ENCODE results near the gene FCHSD1.

Gene FCHSD1

DNA sequence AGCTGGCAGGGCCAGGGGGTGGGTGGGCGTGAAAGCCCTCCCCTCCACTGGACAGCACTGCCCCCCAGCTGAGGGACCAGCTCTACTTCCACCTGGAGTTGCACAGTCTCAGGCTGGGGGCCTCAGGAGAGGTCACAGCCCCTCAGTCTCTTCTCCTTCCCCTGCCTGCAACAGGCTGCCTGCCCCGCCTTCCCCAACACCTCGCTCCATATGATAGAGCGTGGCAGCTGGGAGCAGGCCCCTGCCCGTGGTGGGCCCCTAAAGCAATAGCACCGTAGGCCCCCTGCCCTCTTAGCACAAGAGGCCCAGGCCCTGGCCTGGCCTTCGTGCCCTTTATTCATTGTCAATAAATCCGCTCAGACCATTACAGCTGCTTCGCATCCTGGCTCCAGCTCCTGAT is 10.5 kb downstream of the FCHSD1 start:
- no peak for DNase-seq

DNA sequence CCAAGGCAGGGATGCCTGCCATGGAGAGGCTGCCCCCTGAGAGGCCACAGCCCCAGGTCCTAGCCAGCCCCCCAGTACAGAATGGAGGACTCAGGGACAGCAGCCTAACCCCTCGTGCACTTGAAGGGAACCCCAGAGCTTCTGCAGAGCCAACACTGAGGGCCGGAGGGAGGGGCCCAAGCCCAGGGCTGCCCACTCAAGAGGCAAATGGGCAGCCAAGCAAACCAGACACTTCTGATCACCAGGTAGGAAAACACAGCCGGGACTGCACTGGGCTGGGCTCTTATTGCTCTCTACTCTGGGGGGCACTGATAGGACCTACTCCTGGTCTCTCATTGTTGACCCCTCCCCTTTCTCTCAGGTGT is 11.2 kb downstream of the FCHSD1 start:
- no peak for DNase-seq

DNA sequence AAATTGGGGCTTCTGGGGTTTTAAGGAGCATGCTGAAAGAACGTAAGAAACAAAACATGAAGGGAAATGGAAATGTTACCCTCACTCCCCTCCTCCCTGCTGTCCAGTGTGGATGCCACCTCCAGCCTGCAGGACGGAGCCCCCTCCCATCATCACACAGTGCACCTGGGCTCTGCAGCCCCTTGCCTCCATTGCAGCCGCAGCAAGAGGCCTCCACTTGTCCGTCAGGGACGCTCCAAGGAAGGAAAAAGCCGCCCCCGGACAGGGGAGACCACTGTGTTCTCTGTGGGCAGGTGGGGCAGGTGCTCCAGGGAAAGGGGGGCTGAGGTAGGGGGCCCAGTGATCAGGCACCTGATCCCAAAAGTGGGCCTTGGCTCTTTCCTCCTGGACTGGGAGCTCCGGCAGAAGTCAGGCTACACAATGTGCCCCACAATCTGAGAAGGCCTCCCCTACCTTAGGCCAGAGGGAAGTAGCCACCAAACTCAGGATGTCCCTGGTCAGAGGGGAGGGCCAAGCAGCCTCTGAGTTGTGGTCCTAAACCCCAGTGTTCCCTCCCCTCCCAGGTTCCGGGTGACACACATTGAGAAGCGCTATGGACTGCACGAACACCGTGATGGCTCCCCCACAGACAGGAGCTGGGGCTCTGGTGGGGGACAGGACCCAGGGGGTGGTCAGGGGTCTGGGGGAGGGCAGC is 11.7 kb downstream of the FCHSD1 start:
- no peak for DNase-seq

DNA sequence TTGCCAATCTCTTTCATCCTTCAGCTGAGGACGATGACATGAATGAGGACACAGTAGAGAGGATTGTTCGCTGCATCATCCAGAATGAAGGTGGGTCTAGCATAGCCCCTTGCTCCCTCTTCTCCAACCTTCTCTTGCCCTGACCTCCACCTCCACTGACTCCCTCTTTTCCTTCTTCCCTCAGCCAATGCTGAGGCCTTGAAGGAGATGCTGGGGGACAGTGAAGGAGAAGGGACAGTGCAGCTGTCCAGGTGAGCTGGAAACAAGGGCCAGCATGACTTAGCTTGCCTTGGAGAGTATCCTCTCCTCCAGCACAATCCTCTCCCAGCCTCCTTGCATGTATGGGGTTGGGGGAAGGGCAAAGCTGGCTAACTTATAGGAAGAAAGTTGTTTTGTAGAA is 12.4 kb downstream of the FCHSD1 start:
- no peak for DNase-seq

DNA sequence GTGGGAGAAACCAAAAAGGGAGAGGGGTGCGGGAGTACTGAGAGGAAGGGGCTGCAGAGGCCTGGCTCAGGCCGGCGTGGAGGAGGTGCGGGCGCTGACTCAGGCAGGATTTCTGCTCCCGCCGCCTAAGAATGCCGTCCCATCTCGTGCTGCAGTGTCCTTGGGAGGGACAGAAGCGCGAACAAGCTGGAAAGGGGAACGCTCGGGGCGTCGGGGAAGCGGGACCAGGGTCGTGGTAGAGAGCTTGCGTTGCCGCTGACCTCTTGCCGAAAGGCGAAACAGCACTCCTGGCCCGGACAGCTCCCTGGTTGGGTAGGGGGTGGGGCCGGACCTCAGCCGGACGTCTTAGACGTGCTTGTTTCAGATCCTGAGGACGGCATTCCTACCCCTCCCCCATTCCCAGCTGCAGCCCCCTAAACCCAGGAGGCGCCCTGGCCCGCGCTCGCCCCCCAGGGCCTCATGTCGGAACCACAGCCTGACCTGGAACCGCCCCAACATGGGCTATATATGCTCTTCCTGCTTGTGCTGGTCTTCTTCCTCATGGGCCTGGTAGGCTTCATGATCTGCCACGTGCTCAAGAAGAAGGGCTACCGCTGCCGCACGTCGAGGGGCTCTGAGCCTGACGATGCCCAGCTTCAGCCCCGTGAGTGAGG is 13.3 kb downstream of the FCHSD1 start:
- DNase-seq: peak; percentile 52

DNA sequence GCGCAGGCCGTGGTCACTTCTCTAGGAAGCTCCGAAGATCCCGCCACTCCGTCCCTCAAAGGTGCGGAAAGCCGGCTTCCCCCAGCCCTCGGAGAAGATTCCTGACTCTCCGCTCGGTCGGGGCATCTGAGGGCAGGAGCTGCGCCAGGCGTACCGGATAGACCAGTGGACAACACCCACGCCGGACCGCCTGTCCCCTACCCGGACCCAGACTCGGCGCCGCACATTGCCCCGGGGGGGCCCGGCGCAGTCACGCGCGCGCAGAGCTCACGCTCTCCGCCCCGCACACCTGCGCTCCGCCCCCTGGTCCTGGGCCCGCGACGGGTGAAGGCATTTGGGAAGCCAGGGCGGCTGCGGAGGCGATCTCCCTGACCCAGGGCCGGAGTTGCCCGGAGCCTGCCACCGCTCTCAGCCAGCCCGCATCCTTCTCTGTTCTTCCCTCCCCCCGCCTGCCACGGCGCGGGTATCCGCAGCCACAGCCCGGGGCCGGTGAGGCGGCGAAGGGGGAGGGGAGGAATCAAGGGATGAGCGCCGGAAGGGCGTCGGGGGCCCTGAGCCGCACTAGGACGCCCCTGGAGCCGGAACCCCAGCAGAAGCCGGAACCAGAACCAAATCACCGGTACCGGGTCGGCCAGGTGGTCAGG is 14.0 kb downstream of the FCHSD1 start:
- DNase-seq: peak; percentile 47

DNA sequence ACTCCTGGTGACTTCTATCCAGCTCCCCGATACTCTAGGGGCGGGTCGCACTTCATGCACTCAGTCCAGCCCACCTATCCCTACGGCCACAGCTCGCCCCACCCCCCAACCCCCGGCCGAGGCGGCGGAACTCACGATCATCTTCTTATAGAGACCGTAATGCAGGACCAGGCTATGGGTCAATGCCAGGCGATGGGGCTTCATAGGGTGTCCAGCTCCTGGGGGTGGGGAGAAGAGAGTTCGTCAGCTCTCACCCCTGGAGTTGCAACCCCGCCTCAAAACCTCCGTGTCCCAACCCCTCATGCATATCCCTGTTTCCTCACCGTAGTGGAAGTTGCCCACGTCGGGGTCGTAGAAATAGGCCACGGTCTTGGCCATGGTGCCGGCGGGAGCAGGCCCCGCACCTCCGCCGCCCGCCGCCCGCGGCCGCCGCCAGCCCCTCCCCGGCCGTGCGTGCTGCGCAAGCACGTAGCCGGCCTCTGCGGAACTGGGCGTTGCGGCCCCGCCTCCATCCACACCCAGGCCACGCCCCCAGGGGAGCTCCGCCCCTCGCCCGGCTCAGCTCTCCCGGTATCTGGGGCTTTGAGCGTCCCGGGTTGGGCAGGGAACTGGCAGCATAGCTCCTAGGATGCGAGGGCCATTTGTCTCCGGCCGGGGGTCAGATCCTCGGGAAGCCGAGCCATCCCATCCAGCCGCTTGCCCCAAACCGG is 14.7 kb downstream of the FCHSD1 start, which contains the start of the genes HDAC3 and RELL2:
Gene HDAC3 (minus strand): TSS at position 437 of the 710 bp plus-strand sequence. CDS start 59 bp downstream, at position 378.
Gene RELL2 (plus strand): TSS at position 585 of the 710 bp plus-strand sequence. CDS start 1,229 bp downstream, outside the sequence.
- peak; percentile 93 for DNase-seq

DNA sequence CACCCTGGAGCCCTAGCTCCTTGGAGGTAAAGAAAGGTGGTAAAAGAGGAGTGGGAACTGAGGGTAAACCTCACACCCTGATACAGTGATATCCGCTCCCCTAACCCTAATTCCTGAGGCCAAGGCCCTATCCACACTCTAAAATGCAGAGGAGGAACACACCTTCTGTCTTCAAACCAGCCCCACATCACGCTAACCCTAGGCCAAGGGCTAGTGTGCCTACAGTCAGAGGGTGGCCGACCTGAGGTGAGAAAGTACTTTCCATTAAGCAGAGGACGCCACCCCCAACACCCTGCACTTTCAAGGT is 15.2 kb downstream of the FCHSD1 start:
- DNase-seq: no peak

DNA sequence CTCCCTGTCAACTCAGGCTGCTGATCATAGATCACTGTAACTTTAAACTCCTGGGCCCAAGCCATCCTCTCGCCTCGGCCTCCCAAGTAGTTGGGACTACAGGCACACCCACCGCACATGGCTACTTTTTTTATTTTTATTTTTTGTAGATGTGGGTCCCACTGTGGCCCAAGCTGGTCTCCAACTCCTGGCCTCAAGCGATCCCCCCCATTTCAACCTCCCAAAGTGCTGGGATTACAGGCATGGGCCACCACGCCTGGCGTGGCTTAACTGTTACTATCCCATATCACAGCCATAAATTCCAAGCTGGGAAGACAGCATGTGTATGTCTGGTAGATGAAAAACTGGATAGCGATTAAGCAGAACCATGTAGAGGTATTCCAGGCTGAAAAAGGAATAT is 15.6 kb downstream of the FCHSD1 start:
- DNase-seq: no peak

DNA sequence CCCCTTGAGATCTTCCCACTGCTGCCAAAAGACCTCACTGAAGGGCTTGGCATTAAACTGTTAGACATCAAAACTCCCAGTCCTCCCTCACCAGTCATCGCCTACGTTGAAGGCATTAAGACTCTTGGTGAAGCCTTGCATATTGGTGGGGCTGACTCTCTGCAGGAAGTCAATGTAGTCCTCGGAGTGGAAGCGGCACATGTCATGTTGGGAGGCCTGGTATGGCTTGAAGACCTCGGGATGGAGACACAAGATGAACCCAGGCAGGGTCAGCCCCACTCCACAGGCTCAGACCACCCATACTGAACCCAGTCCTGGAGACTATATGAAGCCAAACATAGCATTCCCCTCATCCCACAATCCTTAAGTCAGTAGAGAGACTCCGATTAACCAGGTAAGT is 16.5 kb downstream of the FCHSD1 start:
- DNase-seq: no peak

DNA sequence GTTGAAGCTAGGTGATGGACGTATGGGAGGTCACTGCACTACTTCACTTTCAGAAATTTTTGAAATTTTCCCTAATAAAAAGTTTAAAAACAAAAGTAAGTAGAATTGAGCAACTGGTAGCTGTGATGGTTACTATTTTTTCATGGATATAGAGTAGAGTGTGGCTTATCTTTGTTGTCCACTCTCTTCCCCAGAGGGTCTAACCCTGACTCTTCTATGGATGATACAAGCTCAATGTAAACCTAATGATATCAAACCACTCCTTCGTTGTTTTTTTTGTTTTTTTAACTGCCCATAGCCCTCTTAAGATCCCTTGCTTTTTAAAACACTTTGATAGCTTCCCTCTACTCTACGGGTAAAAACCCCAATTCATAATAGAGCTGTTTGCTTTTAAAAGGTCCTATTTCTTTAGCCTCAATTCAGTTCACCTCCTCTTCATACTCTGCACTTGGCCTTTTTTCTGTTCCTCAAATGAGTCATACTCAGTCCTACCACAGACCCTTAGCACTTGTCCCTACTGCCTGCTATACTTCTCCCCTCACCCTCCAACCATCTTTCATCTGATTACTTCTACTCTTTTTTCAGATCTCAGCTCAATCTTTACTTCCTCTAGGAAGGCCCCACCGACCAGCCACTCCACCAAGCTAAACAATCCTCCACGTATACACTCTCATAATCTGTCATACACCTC is 17.2 kb downstream of the FCHSD1 start:
- DNase-seq: no peak

DNA sequence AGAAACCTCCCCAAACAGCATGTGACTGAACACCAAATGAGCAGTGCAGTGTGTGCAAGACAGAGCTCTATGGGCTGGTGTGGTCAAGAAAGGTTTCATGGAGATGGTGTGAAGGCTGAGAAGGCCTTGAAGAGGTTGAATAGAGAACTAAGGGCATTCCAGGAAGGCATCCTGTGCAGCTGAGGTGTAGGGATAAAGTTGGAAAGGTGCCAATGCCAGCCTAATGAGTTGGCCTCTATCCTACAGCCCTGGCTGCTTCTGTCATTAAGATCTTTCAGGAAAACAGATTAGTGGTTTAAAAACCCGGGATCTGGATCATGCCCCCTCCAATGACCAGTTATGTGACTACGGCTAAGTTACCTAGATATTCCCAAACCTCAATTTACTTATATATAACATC is 18.6 kb downstream of the FCHSD1 start:
- DNase-seq: no peak

DNA sequence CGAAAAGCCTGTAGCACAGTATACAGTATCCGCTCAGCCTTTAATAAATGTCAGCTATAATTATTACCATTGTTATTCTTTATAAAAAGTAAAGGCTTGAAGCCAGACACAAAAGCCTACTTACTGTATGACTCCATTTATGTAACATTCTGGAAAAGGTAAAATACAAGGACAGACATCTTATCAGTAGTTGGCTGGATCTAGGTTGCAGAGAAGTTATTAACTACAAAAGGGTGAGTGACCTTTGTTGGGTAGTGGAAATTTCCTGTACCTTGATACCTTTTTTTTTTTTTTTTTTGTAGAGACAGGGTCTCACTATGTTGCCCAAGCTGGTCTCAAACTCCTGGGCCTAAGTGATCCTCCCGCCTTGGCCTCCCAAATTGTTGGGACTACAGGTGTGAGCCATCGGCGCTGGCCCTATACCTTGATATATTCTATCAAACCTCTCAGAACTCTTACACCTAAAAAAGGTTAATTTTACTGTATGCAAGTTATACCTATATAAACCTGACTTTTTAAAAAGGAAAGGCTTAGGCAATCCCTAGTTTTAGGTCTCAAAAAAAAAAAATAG is 20.6 kb downstream of the FCHSD1 start:
- DNase-seq: no peak

DNA sequence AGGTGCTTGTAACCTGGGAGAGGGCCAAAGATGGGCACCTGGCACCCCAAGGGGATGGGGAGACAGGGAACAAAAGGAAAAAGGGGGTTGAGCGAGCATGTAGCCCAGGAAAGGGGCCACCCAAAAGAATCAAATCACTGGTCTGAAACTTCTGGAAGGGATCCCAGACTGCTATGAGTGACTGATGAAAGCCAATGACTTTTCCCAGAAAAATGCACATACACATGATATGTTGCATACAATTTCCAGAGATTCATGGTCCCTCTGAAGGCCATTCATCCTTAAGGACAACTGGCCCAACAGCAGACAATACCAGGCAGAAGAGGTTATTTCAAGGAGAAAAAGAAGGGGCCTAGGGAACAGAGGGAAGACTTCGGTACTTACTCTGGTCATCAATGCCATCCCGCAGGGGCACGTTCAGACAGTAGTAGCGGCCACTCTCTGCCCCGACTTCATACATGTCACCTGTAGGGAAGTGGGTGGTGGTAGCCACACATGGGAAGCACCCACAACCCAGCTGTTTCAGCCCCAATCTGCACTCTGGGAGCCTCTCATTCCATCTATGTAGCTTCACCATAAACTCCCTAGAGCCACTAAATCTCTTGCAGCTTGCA is 22.9 kb downstream of the FCHSD1 start:
- DNase-seq: no peak

DNA sequence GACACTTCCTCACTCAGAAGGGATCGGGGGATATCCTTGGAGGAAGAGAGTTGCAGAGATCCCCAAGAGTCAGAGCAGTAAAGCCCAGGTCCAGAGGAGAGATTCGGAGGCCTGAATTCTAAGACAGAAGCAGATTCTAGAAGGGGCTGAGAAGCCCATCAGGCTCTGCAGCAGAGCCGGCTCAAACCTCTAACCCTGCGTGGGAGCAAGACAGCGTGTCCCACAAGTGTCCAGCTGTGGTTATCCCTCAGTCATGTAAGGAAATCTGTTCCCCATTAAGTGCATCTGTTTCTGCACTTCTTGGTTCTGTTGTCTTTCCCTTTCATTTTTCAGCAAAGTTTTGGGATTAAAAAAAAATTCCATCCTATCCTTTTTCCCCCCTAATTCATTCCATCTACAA is 27.6 kb downstream of the FCHSD1 start:
- DNase-seq: no peak

DNA sequence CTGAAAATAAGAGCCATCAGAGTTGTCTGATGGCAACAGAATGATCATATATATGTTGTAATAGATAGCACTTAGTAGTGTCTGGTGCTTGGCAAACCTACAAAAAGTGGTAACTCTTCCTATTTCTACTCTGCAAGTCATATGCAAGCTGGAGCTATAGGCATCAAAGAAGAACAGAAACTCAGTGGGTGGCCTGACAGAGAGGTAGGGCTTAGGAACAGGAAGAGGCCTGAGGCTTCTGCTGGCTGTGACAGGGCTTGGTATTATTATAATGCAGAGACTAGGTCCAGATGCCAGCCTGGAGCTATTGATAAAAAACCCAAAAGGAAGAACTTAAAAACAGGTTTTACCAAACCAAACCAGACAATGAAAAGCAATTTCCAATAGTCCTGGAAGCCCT is 28.0 kb downstream of the FCHSD1 start:
- DNase-seq: no peak

DNA sequence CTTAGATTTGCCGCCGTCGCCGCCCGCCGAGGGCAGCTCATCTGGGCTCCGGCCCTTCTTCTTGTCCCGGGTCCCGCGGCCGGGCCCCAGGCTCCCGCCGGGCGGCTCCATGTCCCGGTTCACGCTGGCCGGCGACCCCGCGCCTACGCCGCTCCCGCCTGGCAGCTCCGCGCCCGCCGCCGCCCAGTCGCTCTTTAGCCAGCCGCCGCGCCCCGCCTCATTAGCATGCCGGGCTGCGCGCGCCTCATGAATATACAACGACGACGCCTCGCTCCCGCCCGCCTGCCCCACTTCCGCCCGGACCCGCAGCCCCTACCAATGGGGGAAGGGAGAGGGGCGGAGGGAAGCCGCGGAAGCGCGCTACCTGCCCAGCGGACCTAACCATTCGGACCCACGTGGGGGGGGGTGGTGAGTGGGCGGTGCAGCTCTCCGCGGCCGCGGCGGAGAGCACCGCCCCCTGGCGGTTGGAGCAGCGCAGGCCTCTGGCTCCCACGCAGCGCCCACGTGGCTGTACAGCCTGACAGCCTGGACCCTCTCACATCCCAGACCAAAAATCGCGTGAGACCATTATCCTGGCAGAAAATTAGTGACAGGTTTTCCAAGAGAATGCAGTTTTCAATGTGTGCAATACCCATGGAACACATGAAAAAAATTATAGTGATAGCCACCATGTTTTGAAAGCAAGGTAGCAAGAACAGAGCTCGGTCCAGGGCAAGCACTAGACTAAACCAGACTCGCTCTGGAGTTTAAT is 32.2 kb downstream of the FCHSD1 start, which contains the start of gene DIAPH1:
Gene DIAPH1 (minus strand): TSS at position 197 of the 751 bp plus-strand sequence. CDS start 86 bp downstream, at position 111.
- DNase-seq: peak; percentile 99

DNA sequence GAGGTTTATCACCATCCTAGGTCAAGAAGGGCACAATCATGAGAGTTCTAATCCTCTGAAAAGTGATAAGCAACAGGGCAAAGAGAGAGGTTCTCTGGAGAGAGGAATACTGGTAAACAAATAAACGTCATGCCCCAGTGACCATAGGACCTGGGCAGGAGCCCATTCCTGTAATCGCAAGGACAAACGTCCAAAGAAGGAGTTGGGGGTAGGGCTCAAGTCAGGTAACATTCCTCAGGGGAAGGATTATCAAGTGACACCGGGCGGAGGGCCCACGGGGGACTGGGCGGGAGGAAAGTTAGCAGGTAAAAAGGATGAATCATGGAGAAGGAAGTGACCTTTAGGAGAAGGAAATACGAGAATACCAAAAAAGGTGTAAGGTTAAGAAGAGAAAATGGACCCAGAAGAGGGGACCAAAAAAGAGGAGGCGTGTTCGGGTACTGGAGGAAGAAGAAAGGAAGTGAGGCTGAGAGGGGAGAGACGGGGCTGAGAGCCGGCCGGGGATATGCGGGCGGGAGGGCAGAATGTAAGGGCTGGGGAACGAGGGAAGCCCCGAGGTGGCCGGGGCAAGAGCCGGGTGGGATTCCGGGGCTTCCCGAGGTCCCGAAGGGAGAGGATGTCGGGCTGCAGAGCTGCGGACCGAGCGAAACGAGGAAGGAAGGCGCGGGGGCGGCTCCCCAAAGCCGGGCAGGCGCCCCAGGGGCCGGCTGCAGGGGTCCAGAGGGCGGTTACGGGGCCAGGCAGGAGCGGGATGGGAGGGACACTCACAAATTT is 33.0 kb downstream of the FCHSD1 start:
- peak; percentile 39 for DNase-seq

DNA sequence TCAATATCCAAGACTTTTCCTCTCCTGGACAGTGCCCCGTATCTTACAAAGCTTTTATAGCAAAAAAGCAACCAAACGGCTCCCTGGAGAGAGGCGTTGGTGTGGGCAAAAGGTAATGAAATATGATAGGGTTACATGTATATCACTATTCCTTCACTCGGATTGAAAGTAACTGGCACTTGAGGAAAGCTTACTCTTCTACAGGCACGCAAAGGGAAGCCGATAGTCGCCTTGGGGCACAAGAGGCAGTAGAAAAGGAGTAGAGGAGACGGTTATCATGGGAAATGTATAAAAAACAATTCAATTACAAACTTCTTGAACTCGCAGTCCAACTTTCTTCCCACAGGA is 33.6 kb downstream of the FCHSD1 start:
- DNase-seq: no peak

DNA sequence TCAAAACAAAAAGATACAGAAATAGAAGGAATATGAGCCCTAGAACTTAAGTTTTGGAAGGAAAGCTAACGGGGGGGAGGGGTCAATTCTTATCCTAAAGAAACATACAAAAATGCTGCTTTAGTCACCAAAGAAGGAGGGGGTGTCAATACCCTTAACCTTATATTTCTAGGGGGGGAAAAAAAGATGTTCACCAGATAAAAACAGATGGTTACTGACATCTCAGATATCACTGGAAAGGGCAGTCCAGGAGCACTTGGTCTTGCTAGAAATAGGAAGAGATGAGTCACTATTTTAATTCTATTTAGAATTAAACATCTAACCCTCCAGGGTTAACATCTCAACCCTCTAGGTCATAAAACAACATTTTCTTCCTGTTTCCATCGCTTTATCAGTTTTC is 34.1 kb downstream of the FCHSD1 start:
- DNase-seq: no peak
